IMR-90 (cell line): ENCODE measurements around the gene CEACAM1. TPM values are rescaled to one million over a fixed set of nuclear protein-coding genes. Genes with fewer than 3 reads are reported as not detected.

Source experiments
- ATAC-seq: fragments of 200-7000 bp; cut with Tn5 transposase; 2 replicates; pipeline ENCODE4 v1.9.1; 2020; ENCODE audit warnings: low read depth, mild to moderate bottlenecking, moderate library complexity
- BruUV-seq: library from RNA; stranded (reverse); fragments of 400-500 nt; replicated peaks from 2 replicates; lab custom pipeline; 2021; lab: Mats Ljungman, UMichigan
- CTCF ChIA-PET: fragments of 300-600 bp; formaldehyde crosslinking; extraction: SDS; loops from one replicate; lab custom pipeline; 2021; ENCODE audit warnings: antibody characterized with exemption; lab: Yijun Ruan, JAX
- POLR2A ChIA-PET: fragments of 300-600 bp; sonication (Branson Sonifier 250); formaldehyde crosslinking; loops from one replicate; lab custom pipeline; 2022; ENCODE audit warnings: antibody characterized with exemption; ENCODE audit not compliant: unreplicated experiment; lab: Charles Lee
- DNase-seq: peaks from one replicate; pipeline ENCODE4 v3.0.0; 2013
- H2AFZ ChIP-seq: replicated peaks from 2 replicates; pipeline ENCODE3; 2013; ENCODE audit warnings: low read length, mild to moderate bottlenecking; ENCODE audit not compliant: poor library complexity
- H2AK5ac ChIP-seq: 2 replicates; pipeline ENCODE4 v1.6.1; 2013; ENCODE audit warnings: low read depth, low read length, inconsistent platforms
- H2AK9ac ChIP-seq: replicated peaks from 2 replicates; pipeline ENCODE3; 2013; ENCODE audit warnings: mild to moderate bottlenecking, low read depth, low read length, moderate library complexity; ENCODE audit not compliant: poor library complexity
- H2BK120ac ChIP-seq: 2 replicates; pipeline ENCODE4 v1.6.1; 2013; ENCODE audit warnings: low read depth, low read length, inconsistent platforms
- H2BK15ac ChIP-seq: 3 replicates; pipeline ENCODE4 v1.6.1; 2013; ENCODE audit warnings: low read depth, low read length, inconsistent platforms
- H2BK20ac ChIP-seq: 2 replicates; pipeline ENCODE4 v1.6.1; 2013; ENCODE audit warnings: low read depth, mild to moderate bottlenecking, inconsistent platforms, low read length, moderate library complexity
- H2BK5ac ChIP-seq: 2 replicates; pipeline ENCODE4 v1.6.1; 2013; ENCODE audit warnings: mild to moderate bottlenecking, low read depth, low read length, inconsistent platforms; ENCODE audit not compliant: poor library complexity, severe bottlenecking
- H3K14ac ChIP-seq: replicated peaks from 2 replicates; pipeline ENCODE4 v1.6.1; 2013; ENCODE audit warnings: low read depth, low read length, inconsistent platforms
- H3K18ac ChIP-seq: 2 replicates; pipeline ENCODE4 v1.6.1; 2013; ENCODE audit warnings: low read depth, low read length, control low read depth
- H3K23ac ChIP-seq: 2 replicates; pipeline ENCODE4 v1.6.1; 2013; ENCODE audit warnings: low read depth, low read length, inconsistent platforms
- H3K27ac ChIP-seq: 2 replicates; pipeline ENCODE4 v1.5.1; 2013; ENCODE audit warnings: mild to moderate bottlenecking, control low read depth, low read length; ENCODE audit not compliant: insufficient read depth
- H3K27me3 ChIP-seq: 2 replicates; pipeline ENCODE4 v1.6.1; 2013; ENCODE audit warnings: low read length; ENCODE audit not compliant: control insufficient read depth, insufficient read depth
- H3K36me3 ChIP-seq: 2 replicates; pipeline ENCODE4 v1.6.1; 2013; ENCODE audit warnings: low read length, mixed read lengths; ENCODE audit not compliant: control insufficient read depth, insufficient read depth
- H3K4ac ChIP-seq: 2 replicates; pipeline ENCODE4 v1.6.1; 2013; ENCODE audit warnings: low read depth, low read length, inconsistent platforms
- H3K4me1 ChIP-seq: 2 replicates; pipeline ENCODE4 v1.6.1; 2013; ENCODE audit warnings: low read length, mixed read lengths; ENCODE audit not compliant: control insufficient read depth, insufficient read depth
- H3K4me2 ChIP-seq: 2 replicates; pipeline ENCODE4 v1.6.1; 2013; ENCODE audit warnings: low read depth, mild to moderate bottlenecking, control low read depth, low read length, moderate library complexity
- H3K4me3 ChIP-seq: 2 replicates; pipeline ENCODE4 v1.5.1; 2013; ENCODE audit warnings: low read depth, mild to moderate bottlenecking, control low read depth, low read length, moderate library complexity; ENCODE audit not compliant: insufficient read depth
- H3K56ac ChIP-seq: 2 replicates; pipeline ENCODE4 v1.6.1; 2013; ENCODE audit warnings: low read length, inconsistent platforms; ENCODE audit not compliant: insufficient read depth; ENCODE audit errors: extremely low read depth
- H3K79me1 ChIP-seq, 2 experiments: 2 replicates each; pipeline ENCODE4 v1.6.1; 2013; ENCODE audit warnings: low read length in 2 of 2, inconsistent platforms in 1 of 2, low read depth in 1 of 2
- H3K9ac ChIP-seq: 2 replicates; pipeline ENCODE4 v1.6.1; 2013; ENCODE audit warnings: low read depth, low read length, control low read depth
- H3K9me1 ChIP-seq: 2 replicates; pipeline ENCODE4 v1.6.1; 2013; ENCODE audit warnings: low read length, inconsistent platforms; ENCODE audit not compliant: insufficient read depth
- H3K9me3 ChIP-seq: 2 replicates; pipeline ENCODE4 v1.6.1; 2013; ENCODE audit warnings: low read length; ENCODE audit not compliant: control insufficient read depth, insufficient read depth
- H4K20me1 ChIP-seq: 2 replicates; pipeline ENCODE4 v1.6.1; 2013; ENCODE audit warnings: low read length, inconsistent platforms; ENCODE audit not compliant: insufficient read depth
- H4K5ac ChIP-seq: 2 replicates; pipeline ENCODE4 v1.6.1; 2013; ENCODE audit warnings: mild to moderate bottlenecking, low read depth, low read length, control low read depth
- H4K8ac ChIP-seq, 2 experiments: 2 replicates each; pipeline ENCODE4 v1.6.1; 2013; ENCODE audit warnings: low read depth in 2 of 2, low read length in 2 of 2, control low read depth in 1 of 2, inconsistent platforms in 1 of 2
- H4K91ac ChIP-seq: 2 replicates; pipeline ENCODE4 v1.6.1; 2013; ENCODE audit warnings: low read depth, low read length, inconsistent platforms; ENCODE audit not compliant: insufficient read depth
- BHLHE40 ChIP-seq: fragments of 150-350 bp; IDR thresholded peaks from 2 replicates; pipeline ENCODE4 v1.6.1; 2016; ENCODE audit warnings: mild to moderate bottlenecking, low read depth, low read length
- CEBPB ChIP-seq: IDR thresholded peaks from 2 replicates; pipeline ENCODE4 v1.6.1; 2012; ENCODE audit warnings: low read depth, low read length, improper control_type of control experiment
- MAFK ChIP-seq: IDR thresholded peaks from 2 replicates; pipeline ENCODE4 v1.6.1; 2012; ENCODE audit warnings: low read depth, low read length, improper control_type of control experiment
- POLR2A ChIP-seq: IDR thresholded peaks from 2 replicates; pipeline ENCODE4 v1.6.1; 2012; ENCODE audit warnings: mild to moderate bottlenecking, low read depth, low read length
- SMC3 ChIP-seq: fragments of 150-350 bp; IDR thresholded peaks from 2 replicates; pipeline ENCODE4 v1.6.1; 2016; ENCODE audit warnings: low read depth, mild to moderate bottlenecking, antibody characterized with exemption, low read length, moderate library complexity
- WGBS, 2 experiments: methylation state at CpG; one replicate each; pipeline versions ENCODE4 v1.1.5 to v1.1.7; 2013; ENCODE audit warnings: missing lambda C conversion rate in 2 of 2; ENCODE audit not compliant: insufficient read length in 1 of 2; ENCODE audit errors: extremely low coverage in 2 of 2; 5-methylcytosine and 5-hydroxymethylcytosine counted together
- dilution Hi-C: fragments of 300-500 bp; cut with HindIII; formaldehyde crosslinking; loops from one replicate; pipeline ENCODE4 v1.14.3; 2018; ENCODE audit warnings: low sequenced_read_pairs; ENCODE audit not compliant: unreplicated experiment
- in situ Hi-C: fragments of 300-500 bp; cut with MboI; formaldehyde crosslinking; loops from 3 replicates; pipeline ENCODE4 v1.14.3; 2019; ENCODE audit warnings: low sequenced_read_pairs, inconsistent platforms, mixed read lengths
- intact Hi-C: fragments of 100-400 bp; cut with micrococcal nuclease; formaldehyde crosslinking; loops from 2 replicates; pipeline ENCODE4 v1.10.0; 2022
- polyA plus RNA-seq, 3 experiments: library from polyadenylated mRNA; depleted of rRNA; stranded (reverse); fragments of >200 nt; gene quantifications; 2 replicates each; pipeline ENCODE4 v1.2.3, GENCODE V29; 2012; ENCODE audit warnings: low replicate concordance in 1 of 3
- total RNA-seq: library from RNA; depleted of rRNA; stranded (reverse); fragments of >200 nt; gene quantifications from 2 replicates; pipeline ENCODE4 v1.2.3, GENCODE V29; 2012
- TF ChIP-seq, protein P1 (sequence below): fragments of 150-350 bp; IDR thresholded peaks from 2 replicates; pipeline ENCODE4 v1.6.1; 2017; ENCODE audit warnings: mild to moderate bottlenecking, antibody characterized with exemption, low read length, low read depth

CEACAM1 gene
- total and polyA plus RNA-seq, 2 of the 4 experiments (the other 2 are of a cell fraction): not detected

DNA sequence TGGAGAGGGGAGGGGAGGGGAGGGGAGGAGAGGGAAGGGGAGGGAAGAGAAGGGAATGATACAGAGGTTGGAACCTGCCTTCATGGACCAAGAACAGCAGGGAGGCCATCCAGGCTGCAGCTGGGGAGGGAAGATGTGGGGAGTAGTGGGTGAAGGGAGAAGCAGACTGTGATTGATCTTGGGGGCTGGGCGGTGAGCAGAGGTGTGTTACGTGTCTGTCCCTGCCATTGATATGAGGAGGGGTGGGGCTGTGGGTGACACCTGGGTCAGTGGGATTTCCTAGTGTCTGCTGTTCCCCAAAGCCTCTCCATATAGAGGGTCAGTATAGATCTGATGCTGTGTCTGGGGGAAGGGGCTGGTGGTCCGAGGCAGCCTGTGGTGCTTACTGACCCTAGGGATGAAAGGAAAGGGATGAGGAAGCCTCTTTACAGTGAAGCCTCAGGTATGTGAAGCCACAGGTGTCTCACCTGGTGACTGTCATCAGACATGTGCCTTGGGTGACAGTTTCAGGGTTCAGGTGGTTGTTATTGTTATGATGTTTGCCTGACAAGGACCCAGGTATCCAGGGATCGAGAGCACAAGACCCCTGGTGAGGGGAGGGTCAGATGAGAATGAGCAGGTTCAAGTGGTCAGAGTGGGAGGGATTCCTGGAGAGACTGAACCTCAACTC is 18.7 kb upstream of the CEACAM1 start:
- Histone ChIP-seq H2AFZ (no peak overlapping the region), H3K4me1 (no peaks in the 10 kb centered on the region), H4K91ac (no peak overlapping the region), H2BK120ac (no peak overlapping the region), H3K56ac (no peak overlapping the region), H2BK20ac (no peak overlapping the region), H4K20me1 (no peaks in the 10 kb centered on the region), H3K36me3 (no peaks in the 10 kb centered on the region), H3K27me3 (peaks cover 26% of the 10 kb centered on the region), H3K79me1 (no peaks in the 10 kb centered on the region), H3K9me3 (peaks cover 7% of the 10 kb centered on the region), H3K4ac (no peak overlapping the region), H3K23ac (no peak overlapping the region), H3K4me2 (no peak overlapping the region), H3K4me3 (no peak overlapping the region), H2AK5ac (no peak overlapping the region), H3K9ac (no peak overlapping the region), H3K9me1 (no peaks in the 10 kb centered on the region), H3K18ac (no peak overlapping the region), H4K5ac (no peak overlapping the region), H4K8ac (no peak overlapping the region), H3K14ac (no peak overlapping the region), H2BK5ac (no peak overlapping the region), H2BK15ac (no peak overlapping the region), H3K27ac (no peak overlapping the region), H2AK9ac (no peak overlapping the region)
- dilution Hi-C loops: no loop called here
- DNase-seq (no peak), ATAC-seq (no peak)
- ChIA-PET POLR2A (no interaction called here), CTCF (no interaction called here)
- no peak for TF ChIP-seq POLR2A
- no peak for TF ChIP-seq BHLHE40
- no peak for TF ChIP-seq MAFK
- TF ChIP-seq SMC3: no peak
- TF ChIP-seq, protein P1, sequence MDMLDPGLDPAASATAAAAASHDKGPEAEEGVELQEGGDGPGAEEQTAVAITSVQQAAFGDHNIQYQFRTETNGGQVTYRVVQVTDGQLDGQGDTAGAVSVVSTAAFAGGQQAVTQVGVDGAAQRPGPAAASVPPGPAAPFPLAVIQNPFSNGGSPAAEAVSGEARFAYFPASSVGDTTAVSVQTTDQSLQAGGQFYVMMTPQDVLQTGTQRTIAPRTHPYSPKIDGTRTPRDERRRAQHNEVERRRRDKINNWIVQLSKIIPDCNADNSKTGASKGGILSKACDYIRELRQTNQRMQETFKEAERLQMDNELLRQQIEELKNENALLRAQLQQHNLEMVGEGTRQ: no peak
- TF ChIP-seq CEBPB: no peak
- in situ Hi-C loops: no loop called here
- BruUV-seq: no TSS peak
- WGBS, 2 experiments: 46% methylated on average over 2 of the region's 4 CpGs; no CpG with 5 or more reads in 1 of the 2 experiments
- intact Hi-C loops: no loop called here
